ENCODE data around the gene FRYL. TPM values are rescaled to one million over a fixed set of nuclear protein-coding genes. Genes with fewer than 3 reads are reported as not detected.

FRYL gene
- total RNA-seq, 2 donors from 2014 or later, result 29.7 to 47.0 TPM

DNA sequence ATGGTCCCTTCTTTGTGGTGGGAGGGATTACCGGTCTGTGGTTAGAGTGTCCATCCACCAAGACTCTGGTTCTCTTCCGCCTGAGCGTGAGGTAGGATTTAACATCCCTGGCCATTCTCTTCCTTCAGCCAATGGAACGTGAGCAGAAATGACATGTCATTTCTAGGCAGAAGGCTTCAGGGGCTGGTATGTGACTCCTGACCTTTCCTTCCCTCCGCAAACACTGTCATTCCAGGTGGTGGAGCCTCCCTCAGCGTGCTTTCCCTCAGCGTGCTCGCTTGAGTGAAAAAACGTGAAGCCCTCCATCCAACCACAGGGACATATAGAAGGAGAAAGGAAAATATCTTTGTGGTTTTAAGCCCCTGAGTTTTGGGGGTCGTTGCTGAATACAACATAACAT is 330.9 kb downstream of the FRYL start:
- WGBS, 2 donors, result 78 to 81% methylated on average over 10 of the region's 10 CpGs
- H3K27ac ChIP-seq, result no peak overlapping the region
- no peak overlapping the region for H3K4me3 ChIP-seq
- no peaks in the 10 kb centered on the region for H3K27me3 ChIP-seq
- intact Hi-C loops (cut with DNase I), result no loop called here
- TF ChIP-seq POLR2A (IDR thresholded peaks at IDR 0.05), result no peak
- no peak for TF ChIP-seq CTCF (IDR thresholded peaks at IDR 0.05)
- H3K4me1 ChIP-seq, result no peaks in the 10 kb centered on the region
- DNase-seq, result no peak
- no peaks in the 10 kb centered on the region for H3K36me3 ChIP-seq (replicated peaks in 1 of 2; ENCODE audit: insufficient read depth in 1 of 2, low read depth in 2 of 2)
- H3K9me3 ChIP-seq, result no peaks in the 10 kb centered on the region
- no peak for ATAC-seq

Small RNAs within 50 kb of the gene (small RNA-seq; reads per million reads assigned to genes)
- gene RNU5E-3P, result not detected

Other genes with a start within 250 kb of the FRYL start
- gene OCIAD1, start 50.8 kb upstream of the FRYL start, total RNA-seq, result 10 to 100 TPM; 57.4 to 85.4 TPM
- gene OCIAD2, start 126.5 kb upstream of the FRYL start, total RNA-seq, result 1 to 10 TPM; 3.0 to 7.3 TPM
- gene CWH43, start 206.0 kb upstream of the FRYL start, total RNA-seq, result not detected